GM10266 (cell line): Measurements from ENCODE around the gene RPS6KL1.
A peak's percentile ranks its signal among the peaks of the same experiment; 100 is the strongest.

Experiments used
- DNase-seq: peaks from one replicate; pipeline ENCODE4 v3.0.0; 2012; ENCODE audit errors: extremely low spot score
- CTCF ChIP-seq: IDR thresholded peaks from 2 replicates; pipeline ENCODE4 v1.5.1; 2012; ENCODE audit warnings: mild to moderate bottlenecking, low read depth; ENCODE audit not compliant: control insufficient read depth, insufficient read depth; ENCODE audit errors: missing control alignments

Gene RPS6KL1

GRCh38 chr14:74915826-74916225, 7.2 kb downstream of the RPS6KL1 start:
- no peak for TF ChIP-seq CTCF
- no peak for DNase-seq

- no peak for TF ChIP-seq CTCF
- DNase-seq = no peak
Measured at GRCh38 chr14:74915426-74915825, 7.6 kb downstream of the RPS6KL1 start.

- DNase-seq = peak; percentile 76
- TF ChIP-seq CTCF = peak; percentile 65
Measured at GRCh38 chr14:74913986-74914573, 9.0 kb downstream of the RPS6KL1 start.

GRCh38 chr14:74913393-74913910, 9.6 kb downstream of the RPS6KL1 start:
- no peak for TF ChIP-seq CTCF
- no peak for DNase-seq

GRCh38 chr14:74912801-74913200, 10.3 kb downstream of the RPS6KL1 start:
- no peak for DNase-seq
- no peak for TF ChIP-seq CTCF

GRCh38 chr14:74912111-74912510, 10.9 kb downstream of the RPS6KL1 start:
- DNase-seq = no peak

More at GRCh38 chr14:74912111-74912510, 10.9 kb downstream of the RPS6KL1 start:
- TF ChIP-seq CTCF = no peak
